Peyer's patch (tissue), 4 donors: ENCODE data around the gene RBM20.

ENCODE experiments used
- POLR2A ChIP-seq, 2 donors: fragments of 450-650 bp; IDR thresholded peaks; one replicate each; pipeline ENCODE4 v1.5.1; 2017; ENCODE audit warnings: antibody characterized with exemption in 2 of 2, mild to moderate bottlenecking in 2 of 2, moderate library complexity in 2 of 2
- TF ChIP-seq, protein P1 (sequence below), 6 experiments: fragments of 450-650 bp in 4 of 6; fragments of 200-600 bp in 2 of 6; sonication (generic) in 1 of 6; IDR thresholded peaks; one replicate each; pipeline ENCODE4 v1.5.1; 2017 to 2019; ENCODE audit warnings: antibody characterized with exemption in 6 of 6, mild to moderate bottlenecking in 3 of 6, moderate library complexity in 1 of 6

DNA sequence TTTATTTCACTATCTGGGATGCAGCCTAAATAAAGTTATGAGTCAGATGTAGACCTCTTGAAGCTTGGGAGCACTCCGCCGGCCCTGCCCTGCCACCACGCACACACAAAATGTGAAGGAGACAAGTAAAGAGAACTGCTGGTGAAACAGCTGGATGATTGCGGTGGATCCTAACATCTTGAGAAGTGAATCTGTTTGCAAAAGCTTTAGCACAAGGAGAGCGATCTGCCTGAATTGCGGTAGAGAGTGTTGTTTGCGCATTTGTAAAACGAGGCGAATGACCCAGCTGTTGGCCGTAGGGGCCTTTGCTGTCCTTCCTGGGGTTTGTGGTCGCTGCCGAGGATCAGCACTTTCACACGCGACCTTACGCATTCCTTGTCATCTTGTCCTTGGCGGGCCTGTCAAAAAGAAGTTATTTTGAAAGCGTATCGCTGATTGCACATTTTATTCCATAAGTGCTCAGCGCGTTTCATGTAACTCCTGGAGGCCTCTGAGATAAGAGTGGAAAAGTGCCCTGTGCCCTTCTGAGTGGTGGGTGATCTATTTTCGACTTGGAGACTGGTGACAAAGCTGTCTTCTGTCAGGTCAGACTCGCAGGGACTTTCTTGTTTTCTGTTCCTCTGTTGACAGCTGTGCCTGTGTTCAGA is 40.8 kb downstream of the RBM20 start:
- TF ChIP-seq, protein P1, sequence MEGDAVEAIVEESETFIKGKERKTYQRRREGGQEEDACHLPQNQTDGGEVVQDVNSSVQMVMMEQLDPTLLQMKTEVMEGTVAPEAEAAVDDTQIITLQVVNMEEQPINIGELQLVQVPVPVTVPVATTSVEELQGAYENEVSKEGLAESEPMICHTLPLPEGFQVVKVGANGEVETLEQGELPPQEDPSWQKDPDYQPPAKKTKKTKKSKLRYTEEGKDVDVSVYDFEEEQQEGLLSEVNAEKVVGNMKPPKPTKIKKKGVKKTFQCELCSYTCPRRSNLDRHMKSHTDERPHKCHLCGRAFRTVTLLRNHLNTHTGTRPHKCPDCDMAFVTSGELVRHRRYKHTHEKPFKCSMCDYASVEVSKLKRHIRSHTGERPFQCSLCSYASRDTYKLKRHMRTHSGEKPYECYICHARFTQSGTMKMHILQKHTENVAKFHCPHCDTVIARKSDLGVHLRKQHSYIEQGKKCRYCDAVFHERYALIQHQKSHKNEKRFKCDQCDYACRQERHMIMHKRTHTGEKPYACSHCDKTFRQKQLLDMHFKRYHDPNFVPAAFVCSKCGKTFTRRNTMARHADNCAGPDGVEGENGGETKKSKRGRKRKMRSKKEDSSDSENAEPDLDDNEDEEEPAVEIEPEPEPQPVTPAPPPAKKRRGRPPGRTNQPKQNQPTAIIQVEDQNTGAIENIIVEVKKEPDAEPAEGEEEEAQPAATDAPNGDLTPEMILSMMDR (IDR thresholded peaks at IDR 0.05) = no peak
- TF ChIP-seq POLR2A (IDR thresholded peaks at IDR 0.05) = no peak
